Breast epithelium (tissue), 4 donors: ENCODE results near the gene CCDC180. TPM values are rescaled to one million over a fixed set of nuclear protein-coding genes. Genes with fewer than 3 reads are reported as not detected.

Source experiments
- DNase-seq, 2 donors: peaks; one replicate each; pipeline ENCODE4 v3.0.0-alpha.2; 2019; ENCODE audit warnings: low spot score in 2 of 2
- H3K27ac ChIP-seq, 2 donors: fragments of 200-600 bp; sonication (generic) in 1 of 2; one replicate each; pipeline ENCODE4 v1.5.1; 2016 to 2019; ENCODE audit warnings: mild to moderate bottlenecking in 1 of 2
- H3K27me3 ChIP-seq, 2 donors: fragments of 200-600 bp; sonication (generic) in 1 of 2; one replicate each; pipeline versions ENCODE4 v1.5.1 to v1.6.0; 2017 to 2019; ENCODE audit warnings: control low read depth in 1 of 2, mild to moderate bottlenecking in 1 of 2
- H3K36me3 ChIP-seq: fragments of 200-600 bp; one replicate; pipeline ENCODE4 v1.5.1; 2019
- H3K4me1 ChIP-seq, 2 donors: fragments of 200-600 bp; sonication (generic); one replicate each; pipeline ENCODE4 v1.5.1; 2016 to 2019; ENCODE audit warnings: control low read depth in 1 of 2
- H3K4me3 ChIP-seq, 3 donors: fragments of 200-600 bp; sonication (generic); 1 replicate in 2 of 3; 2 replicates in 1 of 3; pipeline ENCODE4 v1.5.1; 2016 to 2019; ENCODE audit warnings: mild to moderate bottlenecking in 3 of 3, moderate library complexity in 2 of 3
- H3K9me3 ChIP-seq, 2 donors: fragments of 200-600 bp; sonication (generic) in 1 of 2; one replicate each; pipeline ENCODE4 v1.5.1; 2016 to 2019; ENCODE audit warnings: control low read depth in 1 of 2
- POLR2A ChIP-seq: fragments of 450-650 bp; IDR thresholded peaks from one replicate; pipeline ENCODE4 v1.6.1; 2016; ENCODE audit warnings: antibody characterized with exemption, mild to moderate bottlenecking, moderate library complexity
- POLR2AphosphoS5 ChIP-seq, 3 donors: sonication (generic); formaldehyde crosslinking; IDR thresholded peaks; one replicate each; pipeline ENCODE4 v1.6.1; 2017; ENCODE audit warnings: antibody characterized with exemption in 3 of 3
- intact Hi-C: fragments of 100-400 bp; cut with DNase I; formaldehyde crosslinking; loops from one replicate; pipeline ENCODE4 v1.15.1; 2023; ENCODE audit warnings: low total_unique reads
- total RNA-seq, 3 donors: library from RNA; depleted of rRNA; stranded (reverse); fragments of >200 nt; gene quantifications; one replicate each; pipeline ENCODE4 v1.1.0, GENCODE V29; 2016
- TF ChIP-seq, protein P1 (sequence below), 3 donors: fragments of 450-650 bp; IDR thresholded peaks; one replicate each; pipeline ENCODE4 v1.5.1; 2016 to 2017; ENCODE audit warnings: antibody characterized with exemption in 3 of 3, mild to moderate bottlenecking in 3 of 3, moderate library complexity in 3 of 3

Gene CCDC180
- total RNA-seq, 3 donors from 2014 or later: 5.4 to 10.6 (median 8.2) TPM

DNA sequence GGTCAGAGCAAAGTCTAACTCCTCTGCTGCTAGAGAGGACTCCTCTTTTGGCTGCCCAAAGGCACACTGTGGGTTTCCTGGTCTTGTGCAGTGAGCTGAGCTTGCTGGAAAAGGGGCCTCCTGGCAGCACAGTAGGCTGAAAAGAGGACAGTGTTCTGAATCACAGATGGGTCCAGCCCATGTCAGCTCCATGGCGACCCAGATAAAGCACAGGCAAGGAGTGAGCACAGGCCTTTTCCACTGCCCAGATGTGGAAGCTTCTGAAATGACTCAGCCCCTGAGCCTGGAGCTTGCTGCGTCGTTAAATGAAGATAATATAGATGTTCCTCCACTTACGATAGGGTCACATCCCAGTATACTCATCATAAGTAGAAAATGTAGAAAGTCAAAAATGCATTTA, 8.1 kb downstream of the CCDC180 start:
- peaks cover 4% of the 10 kb centered on the region for H3K36me3 ChIP-seq
- H3K4me3 ChIP-seq: no peak overlapping the region
- H3K4me1 ChIP-seq: no peaks in the 10 kb centered on the region
- intact Hi-C loops: no loop called here
- no peak overlapping the region for H3K27ac ChIP-seq
- TF ChIP-seq POLR2AphosphoS5 (IDR thresholded peaks at IDR 0.05) (no peak), POLR2A (no peak)
- TF ChIP-seq, protein P1, sequence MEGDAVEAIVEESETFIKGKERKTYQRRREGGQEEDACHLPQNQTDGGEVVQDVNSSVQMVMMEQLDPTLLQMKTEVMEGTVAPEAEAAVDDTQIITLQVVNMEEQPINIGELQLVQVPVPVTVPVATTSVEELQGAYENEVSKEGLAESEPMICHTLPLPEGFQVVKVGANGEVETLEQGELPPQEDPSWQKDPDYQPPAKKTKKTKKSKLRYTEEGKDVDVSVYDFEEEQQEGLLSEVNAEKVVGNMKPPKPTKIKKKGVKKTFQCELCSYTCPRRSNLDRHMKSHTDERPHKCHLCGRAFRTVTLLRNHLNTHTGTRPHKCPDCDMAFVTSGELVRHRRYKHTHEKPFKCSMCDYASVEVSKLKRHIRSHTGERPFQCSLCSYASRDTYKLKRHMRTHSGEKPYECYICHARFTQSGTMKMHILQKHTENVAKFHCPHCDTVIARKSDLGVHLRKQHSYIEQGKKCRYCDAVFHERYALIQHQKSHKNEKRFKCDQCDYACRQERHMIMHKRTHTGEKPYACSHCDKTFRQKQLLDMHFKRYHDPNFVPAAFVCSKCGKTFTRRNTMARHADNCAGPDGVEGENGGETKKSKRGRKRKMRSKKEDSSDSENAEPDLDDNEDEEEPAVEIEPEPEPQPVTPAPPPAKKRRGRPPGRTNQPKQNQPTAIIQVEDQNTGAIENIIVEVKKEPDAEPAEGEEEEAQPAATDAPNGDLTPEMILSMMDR (IDR thresholded peaks at IDR 0.05): no peak
- no peaks in the 10 kb centered on the region for H3K9me3 ChIP-seq
- no peaks in the 10 kb centered on the region for H3K27me3 ChIP-seq
- no peak for DNase-seq

DNA sequence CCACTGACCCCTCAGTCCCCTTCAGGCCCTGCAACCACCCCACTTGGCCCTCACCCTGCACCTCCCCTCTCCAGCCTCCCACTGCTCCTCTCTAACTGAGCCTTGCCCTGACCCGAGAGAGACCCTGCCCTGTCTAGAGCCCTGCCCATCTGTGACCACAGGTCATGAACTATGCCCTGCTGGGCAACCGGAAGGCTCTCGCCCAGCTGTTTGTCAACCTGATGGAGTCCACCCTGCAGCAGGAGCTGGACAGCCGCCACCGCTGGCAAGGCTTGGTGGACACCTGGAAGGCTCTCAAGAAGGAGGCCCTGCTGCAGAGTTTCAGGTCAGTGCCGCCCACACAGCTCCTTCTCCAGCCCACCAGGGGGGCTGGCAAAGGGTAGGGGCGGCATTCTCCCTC, 9.4 kb downstream of the CCDC180 start:
- Histone ChIP-seq H3K27me3 (no peaks in the 10 kb centered on the region), H3K4me1 (no peaks in the 10 kb centered on the region), H3K4me3 (no peak overlapping the region), H3K9me3 (no peaks in the 10 kb centered on the region), H3K27ac (no peak overlapping the region), H3K36me3 (peaks cover 4% of the 10 kb centered on the region)
- no peak for TF ChIP-seq POLR2AphosphoS5 (IDR thresholded peaks at IDR 0.05)
- no peak for TF ChIP-seq POLR2A
- TF ChIP-seq, protein P1 (IDR thresholded peaks at IDR 0.05): no peak
- DNase-seq: no peak
- intact Hi-C loops: no loop called here

DNA sequence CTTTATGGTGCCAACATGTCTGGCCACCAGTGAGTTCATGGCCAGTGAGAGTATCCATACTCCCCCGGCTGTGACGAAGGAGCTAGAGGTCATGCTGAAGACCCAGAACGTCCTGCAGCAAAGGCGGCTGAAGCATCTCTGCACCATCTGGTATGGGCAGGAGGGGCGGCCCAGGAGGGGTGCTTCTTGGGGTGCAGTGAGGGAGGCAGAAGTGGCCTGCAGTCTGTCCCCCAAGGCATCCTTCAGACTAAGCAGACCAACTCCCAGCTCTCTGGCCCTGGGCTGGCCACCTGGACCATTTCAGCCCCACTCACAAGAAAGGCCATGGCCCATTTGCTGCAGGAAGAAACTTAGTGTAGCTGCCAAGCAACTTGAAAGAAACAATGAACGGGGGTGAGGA, 11.0 kb downstream of the CCDC180 start:
- peaks cover 4% of the 10 kb centered on the region for H3K36me3 ChIP-seq
- H3K27me3 ChIP-seq: no peaks in the 10 kb centered on the region
- no peak for DNase-seq
- H3K27ac ChIP-seq: no peak overlapping the region
- no peaks in the 10 kb centered on the region for H3K4me1 ChIP-seq
- no peak overlapping the region for H3K4me3 ChIP-seq
- TF ChIP-seq POLR2A (no peak), POLR2AphosphoS5 (IDR thresholded peaks at IDR 0.05) (no peak)
- TF ChIP-seq, protein P1 (IDR thresholded peaks at IDR 0.05): no peak
- intact Hi-C loops: no loop called here
- H3K9me3 ChIP-seq: no peaks in the 10 kb centered on the region

DNA sequence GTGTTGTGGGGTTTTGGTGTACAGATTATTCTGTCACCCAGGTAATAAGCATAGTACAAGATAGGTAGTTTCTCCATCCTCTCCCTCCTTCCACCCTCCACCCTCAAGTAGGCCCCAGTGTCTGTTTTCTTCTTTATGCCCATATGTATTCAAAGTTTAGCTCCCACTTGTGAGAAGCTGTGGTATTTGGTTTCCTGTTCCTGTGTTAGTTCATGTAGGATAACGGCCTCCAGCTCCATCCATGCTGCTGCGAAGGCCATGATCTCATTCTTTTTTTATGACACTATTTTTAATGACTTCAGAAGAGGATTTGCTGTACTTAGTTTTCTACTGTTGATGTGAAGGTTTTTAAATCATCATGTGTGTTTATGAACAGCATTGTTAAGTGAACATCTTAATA, 11.9 kb downstream of the CCDC180 start:
- H3K36me3 ChIP-seq: peaks cover 4% of the 10 kb centered on the region
- intact Hi-C loops: no loop called here
- no peaks in the 10 kb centered on the region for H3K27me3 ChIP-seq
- H3K4me3 ChIP-seq: no peak overlapping the region
- H3K9me3 ChIP-seq: no peaks in the 10 kb centered on the region
- H3K4me1 ChIP-seq: no peaks in the 10 kb centered on the region
- TF ChIP-seq, protein P1 (IDR thresholded peaks at IDR 0.05): no peak
- TF ChIP-seq POLR2AphosphoS5 (IDR thresholded peaks at IDR 0.05): no peak
- TF ChIP-seq POLR2A: no peak
- DNase-seq: no peak
- H3K27ac ChIP-seq: no peak overlapping the region

DNA sequence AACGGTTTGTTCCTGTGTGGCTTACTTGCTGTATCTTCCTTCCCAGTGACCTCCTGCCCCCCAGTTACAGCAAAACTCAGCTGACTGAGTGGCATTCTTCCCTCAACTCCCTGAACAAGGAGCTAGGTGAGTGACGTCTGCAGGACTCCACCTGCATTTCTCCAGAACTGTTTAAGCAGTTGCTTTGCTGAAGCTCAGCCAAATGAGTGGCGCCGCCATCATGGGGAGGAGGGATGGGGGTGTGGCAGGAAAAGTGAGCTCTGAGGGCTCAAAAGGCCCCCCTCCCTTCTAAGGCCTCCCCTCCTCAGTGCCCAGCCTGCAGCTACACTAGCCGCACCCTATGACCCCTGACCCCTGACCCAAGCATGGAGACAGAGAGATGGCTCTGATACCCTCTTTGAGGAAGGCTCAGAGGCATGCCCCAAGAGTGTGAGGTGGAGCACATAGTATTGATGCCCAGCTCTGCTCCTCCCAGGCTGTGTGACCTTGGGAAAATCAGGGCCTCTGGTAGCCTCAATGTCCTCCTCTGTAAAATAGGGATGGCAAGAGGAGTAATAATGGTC, 12.7 kb downstream of the CCDC180 start:
- Histone ChIP-seq H3K27ac (no peak overlapping the region), H3K36me3 (peaks cover 4% of the 10 kb centered on the region), H3K27me3 (no peaks in the 10 kb centered on the region), H3K4me3 (no peak overlapping the region), H3K4me1 (no peaks in the 10 kb centered on the region), H3K9me3 (no peaks in the 10 kb centered on the region)
- TF ChIP-seq POLR2A: no peak
- TF ChIP-seq POLR2AphosphoS5 (IDR thresholded peaks at IDR 0.05): no peak
- TF ChIP-seq, protein P1 (IDR thresholded peaks at IDR 0.05): no peak
- DNase-seq: no peak
- intact Hi-C loops: no loop called here
